Measurements from ENCODE around the gene PAPOLB.

Gene PAPOLB

DNA sequence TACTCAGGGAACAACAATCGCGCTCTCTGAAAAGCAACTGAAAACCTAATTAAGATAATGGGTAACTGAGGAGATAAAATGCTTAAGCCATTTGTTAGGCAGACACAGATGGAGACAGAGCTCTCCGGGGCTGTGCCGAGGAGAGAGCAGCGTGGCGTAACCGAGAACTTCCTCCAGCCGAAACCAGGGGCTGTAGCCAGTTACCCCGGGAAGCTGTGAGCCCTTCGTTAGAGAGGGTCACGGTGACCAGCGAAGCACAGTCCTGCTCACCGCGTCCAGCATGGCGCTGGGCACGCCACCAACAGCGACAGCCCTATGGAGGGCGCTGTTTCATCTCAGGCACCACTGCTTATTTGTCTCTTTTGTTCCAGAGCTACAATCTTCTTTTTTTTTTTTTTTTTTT, 16.1 kb downstream of the PAPOLB start:
- Histone ChIP-seq H3K4me3 (ENCODE audit: insufficient read depth, low read depth, low read length, poor library complexity, severe bottlenecking) (no peak overlapping the region), H3K4me1 (ENCODE audit: control insufficient read depth, insufficient read depth, low read length, poor library complexity, severe bottlenecking) (no peaks in the 10 kb centered on the region), H3K36me3 (ENCODE audit: control insufficient read depth, insufficient read depth, low read length) (no peaks in the 10 kb centered on the region), H3K27me3 (replicated peaks; ENCODE audit: control insufficient read depth, insufficient read depth, low read length, poor library complexity, severe bottlenecking) (no peaks in the 10 kb centered on the region), H3K9me3 (ENCODE audit: control insufficient read depth, low read length) (no peaks in the 10 kb centered on the region), H3K27ac (ENCODE audit: insufficient read depth, low read length, poor library complexity, severe bottlenecking) (no peak overlapping the region)
- no peak for DNase-seq

DNA sequence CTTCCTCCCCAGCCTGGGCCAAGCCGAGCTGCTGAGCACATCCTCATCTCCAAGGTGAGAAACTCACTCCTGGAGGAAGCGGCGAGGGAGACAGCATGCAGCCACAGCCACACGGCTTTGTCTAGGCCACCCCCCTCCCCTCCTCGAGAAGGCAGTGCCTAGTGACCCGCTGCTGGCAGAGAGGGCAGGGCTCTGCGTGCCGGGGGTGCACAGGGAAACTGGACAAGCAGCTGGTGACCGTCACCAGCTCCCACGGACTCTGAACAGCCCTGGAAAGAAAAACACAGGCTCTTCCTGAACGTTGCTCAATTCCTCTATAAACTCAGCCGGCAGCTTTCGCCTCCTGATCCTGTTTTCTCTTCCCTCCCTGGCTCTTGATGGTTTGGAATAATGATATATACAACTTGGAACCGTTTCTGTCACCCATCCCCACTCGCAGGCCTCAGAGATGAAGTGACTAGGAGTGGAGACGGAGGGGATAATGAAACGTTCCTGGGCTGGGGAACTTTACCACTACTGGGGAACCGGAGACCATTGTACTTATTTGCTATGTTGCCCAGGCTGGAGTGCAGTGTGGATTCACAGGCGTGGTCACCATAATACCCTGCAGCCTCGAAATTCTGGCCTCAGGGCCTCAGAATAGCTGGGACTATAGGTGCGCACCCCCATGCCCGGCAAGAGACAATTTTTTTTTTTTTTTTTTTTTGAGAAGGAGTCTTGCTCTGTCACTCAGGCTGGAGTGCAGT, 19.3 kb downstream of the PAPOLB start:
- no peak overlapping the region for H3K27ac ChIP-seq (ENCODE audit: insufficient read depth, low read length, poor library complexity, severe bottlenecking)
- no peak overlapping the region for H3K4me3 ChIP-seq (ENCODE audit: insufficient read depth, low read depth, low read length, poor library complexity, severe bottlenecking)
- H3K9me3 ChIP-seq (ENCODE audit: control insufficient read depth, low read length) = no peaks in the 10 kb centered on the region
- no peak for DNase-seq
- H3K36me3 ChIP-seq (ENCODE audit: control insufficient read depth, insufficient read depth, low read length) = no peaks in the 10 kb centered on the region
- no peaks in the 10 kb centered on the region for H3K4me1 ChIP-seq (ENCODE audit: control insufficient read depth, insufficient read depth, low read length, poor library complexity, severe bottlenecking)
- no peaks in the 10 kb centered on the region for H3K27me3 ChIP-seq (replicated peaks; ENCODE audit: control insufficient read depth, insufficient read depth, low read length, poor library complexity, severe bottlenecking)

DNA sequence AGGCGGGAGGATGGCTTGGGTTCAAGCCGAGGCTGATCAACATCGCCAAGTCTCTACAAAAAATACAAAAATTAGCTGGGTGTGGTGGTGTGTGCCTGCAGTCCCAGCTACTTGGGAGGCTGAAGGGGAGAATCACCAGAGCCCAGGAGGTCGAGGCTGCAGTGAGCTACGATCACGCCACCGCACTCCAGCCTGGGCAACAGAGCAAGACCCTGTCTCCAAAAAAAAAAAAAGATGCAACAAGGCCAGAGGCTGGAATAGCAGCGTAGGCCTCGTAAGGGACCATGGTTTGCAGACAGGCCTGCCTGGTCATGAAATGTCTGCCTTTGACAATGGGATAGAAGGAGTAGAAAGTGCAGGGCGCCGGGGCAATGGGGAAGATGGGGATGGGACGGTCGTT, 20.0 kb downstream of the PAPOLB start:
- Histone ChIP-seq H3K27me3 (replicated peaks; ENCODE audit: control insufficient read depth, insufficient read depth, low read length, poor library complexity, severe bottlenecking) (no peaks in the 10 kb centered on the region), H3K4me1 (ENCODE audit: control insufficient read depth, insufficient read depth, low read length, poor library complexity, severe bottlenecking) (no peaks in the 10 kb centered on the region), H3K9me3 (ENCODE audit: control insufficient read depth, low read length) (no peaks in the 10 kb centered on the region), H3K27ac (ENCODE audit: insufficient read depth, low read length, poor library complexity, severe bottlenecking) (no peak overlapping the region), H3K4me3 (ENCODE audit: insufficient read depth, low read depth, low read length, poor library complexity, severe bottlenecking) (no peak overlapping the region), H3K36me3 (ENCODE audit: control insufficient read depth, insufficient read depth, low read length) (no peaks in the 10 kb centered on the region)
- DNase-seq = no peak

DNA sequence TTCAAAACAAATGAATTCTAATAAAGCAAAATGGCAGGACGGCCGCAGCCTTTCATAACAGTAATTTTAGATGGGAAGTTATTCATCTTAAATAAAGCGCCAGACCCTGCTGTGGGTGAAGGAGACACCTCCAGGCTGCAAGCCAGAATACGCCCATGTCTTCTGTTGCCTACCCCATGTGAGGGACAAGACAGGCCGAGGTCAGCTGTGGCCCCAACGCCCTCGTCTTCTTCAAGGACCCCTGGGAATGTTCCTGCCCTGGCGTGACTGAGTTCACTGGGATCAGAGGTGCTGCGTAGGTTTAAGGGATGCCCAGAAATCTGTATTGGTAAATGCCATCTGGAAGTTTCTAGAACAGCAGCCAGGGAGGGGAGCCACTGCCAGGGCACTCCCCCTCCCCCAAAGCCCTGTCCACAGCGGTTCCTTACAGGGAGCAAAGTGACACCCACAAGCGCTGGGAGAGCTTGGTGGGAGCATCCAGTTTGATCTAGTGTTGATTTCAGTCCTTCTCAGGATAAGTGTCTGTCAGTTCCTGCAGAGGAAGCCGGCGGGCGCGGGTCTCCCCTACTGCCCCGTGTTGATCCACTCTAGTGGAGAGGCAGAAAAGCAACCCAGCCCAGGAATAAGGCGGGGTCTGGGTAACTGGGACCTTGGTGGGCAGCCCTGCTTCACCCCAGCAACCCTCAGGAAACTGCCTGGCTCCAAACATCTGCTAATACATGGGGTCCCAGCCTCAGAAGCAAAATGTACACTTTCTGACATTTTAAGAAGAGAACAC, 20.6 kb downstream of the PAPOLB start:
- no peak overlapping the region for H3K27ac ChIP-seq (ENCODE audit: insufficient read depth, low read length, poor library complexity, severe bottlenecking)
- no peak for DNase-seq
- no peak overlapping the region for H3K4me3 ChIP-seq (ENCODE audit: insufficient read depth, low read depth, low read length, poor library complexity, severe bottlenecking)
- H3K36me3 ChIP-seq (ENCODE audit: control insufficient read depth, insufficient read depth, low read length) = no peaks in the 10 kb centered on the region
- H3K4me1 ChIP-seq (ENCODE audit: control insufficient read depth, insufficient read depth, low read length, poor library complexity, severe bottlenecking) = no peaks in the 10 kb centered on the region
- H3K27me3 ChIP-seq (replicated peaks; ENCODE audit: control insufficient read depth, insufficient read depth, low read length, poor library complexity, severe bottlenecking) = no peaks in the 10 kb centered on the region
- H3K9me3 ChIP-seq (ENCODE audit: control insufficient read depth, low read length) = no peaks in the 10 kb centered on the region

DNA sequence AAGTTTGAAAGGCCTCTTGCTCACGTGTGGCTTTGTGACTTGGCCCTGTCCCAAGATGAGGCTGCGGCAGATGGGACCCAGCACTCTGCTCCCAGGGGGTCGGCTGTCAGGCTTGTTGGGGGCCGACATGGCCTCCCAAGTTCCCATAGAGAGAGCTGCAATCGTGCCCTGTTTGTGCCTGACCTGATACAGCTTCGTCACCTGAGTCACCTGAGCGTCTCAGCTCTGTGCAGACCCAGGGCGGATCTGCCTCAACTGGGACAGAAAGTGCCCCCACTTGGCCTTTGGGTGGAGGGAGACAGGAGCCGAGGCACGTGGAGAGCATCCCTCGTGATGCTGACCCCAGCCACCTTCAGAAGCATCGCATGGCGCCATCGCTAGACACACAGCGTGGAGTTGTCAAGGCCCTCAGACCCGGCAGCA, 21.7 kb downstream of the PAPOLB start:
- Histone ChIP-seq H3K27ac (ENCODE audit: insufficient read depth, low read length, poor library complexity, severe bottlenecking) (no peak overlapping the region), H3K27me3 (replicated peaks; ENCODE audit: control insufficient read depth, insufficient read depth, low read length, poor library complexity, severe bottlenecking) (no peaks in the 10 kb centered on the region), H3K4me3 (ENCODE audit: insufficient read depth, low read depth, low read length, poor library complexity, severe bottlenecking) (no peak overlapping the region), H3K9me3 (ENCODE audit: control insufficient read depth, low read length) (no peaks in the 10 kb centered on the region), H3K4me1 (ENCODE audit: control insufficient read depth, insufficient read depth, low read length, poor library complexity, severe bottlenecking) (no peaks in the 10 kb centered on the region), H3K36me3 (ENCODE audit: control insufficient read depth, insufficient read depth, low read length) (no peaks in the 10 kb centered on the region)
- no peak for DNase-seq

DNA sequence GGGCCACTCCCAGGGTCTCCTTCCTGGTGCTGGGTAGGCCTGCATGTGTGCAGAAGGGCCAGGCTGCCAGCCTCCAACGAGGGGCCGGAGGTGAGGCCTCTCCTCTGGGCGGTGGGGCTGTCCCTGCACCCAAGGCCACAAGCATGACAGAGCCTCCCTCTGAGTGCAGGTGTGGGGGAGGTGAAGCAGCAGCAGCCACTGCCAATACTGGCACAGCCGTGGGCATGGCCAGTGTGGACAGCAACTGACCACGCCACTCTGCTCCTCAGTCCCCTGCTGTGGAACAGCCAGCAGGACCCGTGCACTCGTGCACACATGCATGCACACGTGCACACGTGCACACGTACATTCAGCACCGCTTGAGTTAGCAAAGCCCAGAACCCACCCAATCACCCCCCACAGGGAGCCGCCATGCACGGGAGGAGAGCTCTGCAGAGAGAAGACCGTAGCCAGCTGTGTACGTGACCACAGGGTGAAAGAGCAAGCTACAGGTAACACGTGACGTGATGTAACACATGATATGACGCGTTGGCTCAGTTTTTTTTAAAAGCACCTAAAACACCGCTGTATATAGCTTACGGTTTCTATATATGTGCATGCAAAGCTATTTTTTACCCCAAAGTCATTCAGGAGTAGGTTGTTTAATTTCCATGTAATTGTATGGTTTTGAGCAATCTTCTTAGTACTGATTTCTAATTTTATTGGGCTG, 23.1 kb downstream of the PAPOLB start:
- no peak overlapping the region for H3K4me3 ChIP-seq (ENCODE audit: insufficient read depth, low read depth, low read length, poor library complexity, severe bottlenecking)
- H3K36me3 ChIP-seq (ENCODE audit: control insufficient read depth, insufficient read depth, low read length) = no peaks in the 10 kb centered on the region
- no peak for DNase-seq
- H3K9me3 ChIP-seq (ENCODE audit: control insufficient read depth, low read length) = no peaks in the 10 kb centered on the region
- H3K27ac ChIP-seq (ENCODE audit: insufficient read depth, low read length, poor library complexity, severe bottlenecking) = no peak overlapping the region
- no peaks in the 10 kb centered on the region for H3K4me1 ChIP-seq (ENCODE audit: control insufficient read depth, insufficient read depth, low read length, poor library complexity, severe bottlenecking)
- no peaks in the 10 kb centered on the region for H3K27me3 ChIP-seq (replicated peaks; ENCODE audit: control insufficient read depth, insufficient read depth, low read length, poor library complexity, severe bottlenecking)

DNA sequence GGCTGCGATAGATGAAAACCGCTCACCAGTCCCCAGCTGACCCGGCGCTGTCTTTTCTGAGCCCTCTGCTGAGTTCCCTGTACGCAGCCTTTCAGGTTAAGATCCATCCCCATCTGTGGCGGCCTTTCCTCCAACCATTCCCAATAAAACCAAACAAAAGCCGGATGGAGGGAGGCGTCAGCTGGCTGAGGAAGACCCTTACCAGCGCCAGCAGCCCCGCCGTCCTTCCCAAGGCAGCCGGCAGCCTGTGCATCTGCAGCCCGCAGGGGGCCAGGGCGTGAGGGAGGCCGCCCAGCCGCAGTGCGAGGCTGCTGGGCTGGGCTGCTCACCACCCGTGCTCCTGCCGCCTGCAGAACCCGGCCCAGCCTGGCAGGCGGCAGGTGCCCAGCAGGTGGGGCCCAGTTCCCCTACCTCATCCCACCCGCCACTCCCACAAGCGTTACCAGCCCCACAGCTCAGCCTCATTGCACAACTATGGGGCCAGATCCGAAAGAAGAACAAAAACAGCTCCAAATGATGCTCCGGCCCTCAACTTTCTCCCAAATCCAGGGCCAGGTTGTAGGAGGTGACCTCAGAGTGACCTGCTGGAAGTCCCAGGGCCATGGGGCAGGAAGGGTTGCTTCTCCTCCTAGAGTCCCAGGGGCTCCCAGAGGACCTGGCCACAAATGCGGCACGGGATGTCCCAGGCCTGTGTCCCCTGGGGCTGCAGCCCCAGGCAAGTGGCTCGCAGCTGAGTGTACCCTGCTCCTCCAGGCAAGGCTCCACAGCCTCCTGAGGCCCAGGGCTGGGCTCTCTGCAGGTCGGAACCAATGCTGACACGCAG, 23.8 kb downstream of the PAPOLB start:
- Histone ChIP-seq H3K27me3 (replicated peaks; ENCODE audit: control insufficient read depth, insufficient read depth, low read length, poor library complexity, severe bottlenecking) (no peaks in the 10 kb centered on the region), H3K36me3 (ENCODE audit: control insufficient read depth, insufficient read depth, low read length) (no peaks in the 10 kb centered on the region), H3K27ac (ENCODE audit: insufficient read depth, low read length, poor library complexity, severe bottlenecking) (no peak overlapping the region), H3K9me3 (ENCODE audit: control insufficient read depth, low read length) (no peaks in the 10 kb centered on the region), H3K4me1 (ENCODE audit: control insufficient read depth, insufficient read depth, low read length, poor library complexity, severe bottlenecking) (no peaks in the 10 kb centered on the region), H3K4me3 (ENCODE audit: insufficient read depth, low read depth, low read length, poor library complexity, severe bottlenecking) (no peak overlapping the region)
- DNase-seq = no peak

DNA sequence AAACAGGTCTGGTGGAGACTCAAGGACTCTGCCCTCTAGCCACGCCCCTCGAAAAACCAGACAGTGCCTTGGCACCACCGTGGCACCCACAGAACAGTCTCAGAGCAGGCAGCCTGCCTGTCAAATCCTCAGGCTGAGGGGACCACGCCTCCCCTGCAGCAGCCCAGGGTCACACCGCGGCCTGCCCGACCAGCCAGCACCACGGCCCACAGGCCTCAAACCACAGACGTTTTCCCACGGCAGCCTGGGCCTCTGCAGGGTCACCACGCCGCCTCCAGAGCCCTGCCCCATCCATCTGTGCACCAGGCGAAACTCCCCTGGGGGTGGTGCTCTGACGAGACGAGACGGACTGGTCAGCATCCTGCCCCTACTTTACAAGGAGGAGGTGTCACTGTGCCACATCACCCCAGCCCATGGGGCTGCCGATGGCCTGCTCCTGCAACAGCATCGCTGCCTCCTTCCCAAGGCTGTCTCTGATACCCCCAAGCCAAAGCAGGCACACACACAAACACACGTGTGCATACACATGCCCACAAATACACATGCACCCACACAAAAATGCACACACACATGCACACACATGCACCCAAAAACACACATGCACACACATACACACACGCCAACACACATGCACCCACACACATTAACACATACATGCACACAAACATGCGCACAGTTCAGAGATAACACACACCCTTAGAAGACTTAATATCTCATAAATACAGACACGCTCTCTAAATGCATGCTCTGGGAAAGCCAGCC, 24.6 kb downstream of the PAPOLB start:
- Histone ChIP-seq H3K27me3 (replicated peaks; ENCODE audit: control insufficient read depth, insufficient read depth, low read length, poor library complexity, severe bottlenecking) (no peaks in the 10 kb centered on the region), H3K36me3 (ENCODE audit: control insufficient read depth, insufficient read depth, low read length) (no peaks in the 10 kb centered on the region), H3K4me1 (ENCODE audit: control insufficient read depth, insufficient read depth, low read length, poor library complexity, severe bottlenecking) (no peaks in the 10 kb centered on the region), H3K4me3 (ENCODE audit: insufficient read depth, low read depth, low read length, poor library complexity, severe bottlenecking) (no peak overlapping the region), H3K27ac (ENCODE audit: insufficient read depth, low read length, poor library complexity, severe bottlenecking) (no peak overlapping the region), H3K9me3 (ENCODE audit: control insufficient read depth, low read length) (no peaks in the 10 kb centered on the region)
- no peak for DNase-seq

DNA sequence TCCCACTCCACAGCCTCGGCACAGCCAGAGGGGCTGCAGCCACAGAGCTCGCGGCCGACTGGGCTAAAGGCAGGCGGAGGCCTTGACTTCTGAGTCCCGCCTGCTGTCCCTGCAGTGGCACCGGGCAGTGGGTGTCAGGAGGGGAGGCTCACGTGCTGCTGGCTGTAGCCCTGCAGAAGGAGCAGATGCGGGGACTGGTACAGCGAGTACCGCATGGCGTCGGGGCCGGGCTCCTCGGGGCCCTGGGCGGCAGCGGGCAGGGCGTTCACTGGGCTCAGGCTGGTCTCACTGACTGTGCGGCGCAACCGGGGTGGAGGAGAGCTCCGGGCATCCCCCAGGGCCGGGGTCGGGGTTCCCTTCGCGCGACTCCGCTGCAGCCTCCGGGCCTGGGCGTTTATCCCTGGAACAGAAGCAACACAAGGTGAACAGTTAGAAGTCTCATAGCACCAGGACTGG, 25.6 kb downstream of the PAPOLB start:
- no peaks in the 10 kb centered on the region for H3K36me3 ChIP-seq (ENCODE audit: control insufficient read depth, insufficient read depth, low read length)
- no peak for DNase-seq
- no peak overlapping the region for H3K27ac ChIP-seq (ENCODE audit: insufficient read depth, low read length, poor library complexity, severe bottlenecking)
- H3K4me3 ChIP-seq (ENCODE audit: insufficient read depth, low read depth, low read length, poor library complexity, severe bottlenecking) = no peak overlapping the region
- H3K27me3 ChIP-seq (replicated peaks; ENCODE audit: control insufficient read depth, insufficient read depth, low read length, poor library complexity, severe bottlenecking) = no peaks in the 10 kb centered on the region
- H3K9me3 ChIP-seq (ENCODE audit: control insufficient read depth, low read length) = no peaks in the 10 kb centered on the region
- no peaks in the 10 kb centered on the region for H3K4me1 ChIP-seq (ENCODE audit: control insufficient read depth, insufficient read depth, low read length, poor library complexity, severe bottlenecking)
